Fibroblast of lung (primary cell): ENCODE measurements around the gene CLDN14. TPM values are rescaled to one million over a fixed set of nuclear protein-coding genes. Genes with fewer than 3 reads are reported as not detected.

Source experiments
- DNase-seq, 2 donors: peaks; one replicate each; pipeline versions ENCODE4 v3.0.0 to v3.0.0-alpha.2; 2010; ENCODE audit warnings: low read depth in 2 of 2
- H2AFZ ChIP-seq: 2 replicates; pipeline ENCODE4 v1.5.1; 2012; ENCODE audit warnings: low read length, control low read depth, inconsistent platforms
- H3K27ac ChIP-seq: 2 replicates; pipeline ENCODE4 v1.5.1; 2011; ENCODE audit warnings: low read length, control low read depth; ENCODE audit not compliant: insufficient read depth
- H3K27me3 ChIP-seq: 2 replicates; pipeline ENCODE4 v1.5.1; 2011; ENCODE audit warnings: mild to moderate bottlenecking, low read length; ENCODE audit not compliant: control insufficient read depth, insufficient read depth
- H3K36me3 ChIP-seq: 2 replicates; pipeline ENCODE4 v1.5.1; 2011; ENCODE audit warnings: low read length; ENCODE audit not compliant: control insufficient read depth, insufficient read depth
- H3K4me1 ChIP-seq: 2 replicates; pipeline ENCODE4 v1.5.1; 2011; ENCODE audit warnings: low read length; ENCODE audit not compliant: control insufficient read depth, insufficient read depth; ENCODE audit errors: extremely low read depth
- H3K4me2 ChIP-seq: 2 replicates; pipeline ENCODE4 v1.5.1; 2011; ENCODE audit warnings: low read length, control low read depth; ENCODE audit not compliant: insufficient read depth; ENCODE audit errors: extremely low read depth
- H3K4me3 ChIP-seq, 4 experiments: fragments of 200-600 bp in 1 of 4; sonication (generic) in 1 of 4; replicated peaks in 1 of 4; 2 replicates each; pipeline ENCODE4 v1.5.1; 2011 to 2016; ENCODE audit warnings: low read length in 4 of 4, low read depth in 3 of 4, mild to moderate bottlenecking in 3 of 4, control low read depth in 2 of 4, inconsistent platforms in 1 of 4, mixed read lengths in 1 of 4; ENCODE audit not compliant: insufficient read depth in 1 of 4; ENCODE audit errors: control extremely low read depth in 1 of 4
- H3K79me2 ChIP-seq: 2 replicates; pipeline ENCODE4 v1.5.1; 2012; ENCODE audit warnings: mild to moderate bottlenecking, low read length, inconsistent platforms; ENCODE audit not compliant: control insufficient read depth, insufficient read depth
- H3K9ac ChIP-seq: 2 replicates; pipeline ENCODE4 v1.5.1; 2011; ENCODE audit warnings: mild to moderate bottlenecking, low read length, control low read depth; ENCODE audit not compliant: insufficient read depth
- H3K9me3 ChIP-seq: 2 replicates; pipeline ENCODE4 v1.5.1; 2012; ENCODE audit warnings: low read depth, low read length; ENCODE audit not compliant: control insufficient read depth, insufficient read depth
- H4K20me1 ChIP-seq: 2 replicates; pipeline ENCODE4 v1.5.1; 2011; ENCODE audit warnings: low read length; ENCODE audit not compliant: control insufficient read depth, insufficient read depth; ENCODE audit errors: extremely low read depth
- CTCF ChIP-seq, 2 donors: IDR thresholded peaks in 1 of 2; conservative IDR thresholded peaks in 1 of 2; 1 replicate in 1 of 2; 2 replicates in 1 of 2; pipeline ENCODE4 v1.5.1; 2011 to 2012; ENCODE audit warnings: low read length in 2 of 2, control low read depth in 1 of 2, inconsistent platforms in 1 of 2, low read depth in 1 of 2, mild to moderate bottlenecking in 1 of 2
- EZH2 ChIP-seq: IDR thresholded peaks from 2 replicates; pipeline ENCODE4 v1.5.1; 2012; ENCODE audit warnings: low read length, control low read depth, mild to moderate bottlenecking; ENCODE audit errors: missing control alignments
- polyA plus RNA-seq, 2 donors: library from polyadenylated mRNA; depleted of rRNA in 1 of 2; stranded (reverse) in 1 of 2; unstranded in 1 of 2; fragments of >200 nt; gene quantifications; 2 replicates each; pipeline ENCODE4 v1.2.1, GENCODE V29; 2011 to 2012; ENCODE audit warnings: missing spikeins in 1 of 2
- total RNA-seq: library from RNA; depleted of rRNA; stranded (reverse); fragments of >200 nt; gene quantifications from 2 replicates; pipeline ENCODE4 v1.2.1, GENCODE V29; 2014

CLDN14 gene
- total and polyA plus RNA-seq, 2 donors (not counting 1 experiment from before 2014, with no cell fraction given), result not detected

GRCh38 chr21:36446301-36446700 lies 33.6 kb downstream of the CLDN14 start:
- Histone ChIP-seq H3K27ac (no peak overlapping the region), H3K4me1 (no peaks in the 10 kb centered on the region), H2AFZ (peak overlapping the region; percentile 26), H3K79me2 (no peaks in the 10 kb centered on the region), H4K20me1 (no peaks in the 10 kb centered on the region), H3K4me2 (no peak overlapping the region), H3K9me3 (no peaks in the 10 kb centered on the region), H3K4me3 (no peak overlapping the region), H3K9ac (no peak overlapping the region), H3K27me3 (no peaks in the 10 kb centered on the region), H3K36me3 (no peaks in the 10 kb centered on the region)
- TF ChIP-seq EZH2 (no peak), CTCF (conservative IDR thresholded peaks at IDR 0.05 in 1 of 2, IDR thresholded peaks at IDR 0.05 in 1 of 2; ENCODE audit: low read depth in 1 of 2, low read length in 2 of 2) (no peak)
- DNase-seq, result peak in 1 of 2 donors; percentile 57

GRCh38 chr21:36441715-36442114 lies 38.2 kb downstream of the CLDN14 start:
- no peaks in the 10 kb centered on the region for H3K79me2 ChIP-seq
- no peak overlapping the region for H3K9ac ChIP-seq
- H3K4me3 ChIP-seq, result no peak overlapping the region
- no peaks in the 10 kb centered on the region for H3K4me1 ChIP-seq
- no peaks in the 10 kb centered on the region for H3K9me3 ChIP-seq
- no peak overlapping the region for H2AFZ ChIP-seq
- no peak overlapping the region for H3K4me2 ChIP-seq
- no peaks in the 10 kb centered on the region for H3K27me3 ChIP-seq
- no peak for TF ChIP-seq EZH2
- no peak for TF ChIP-seq CTCF (conservative IDR thresholded peaks at IDR 0.05 in 1 of 2, IDR thresholded peaks at IDR 0.05 in 1 of 2; ENCODE audit: low read depth in 1 of 2, low read length in 2 of 2)
- H3K36me3 ChIP-seq, result no peaks in the 10 kb centered on the region
- no peak for DNase-seq
- no peaks in the 10 kb centered on the region for H4K20me1 ChIP-seq
- no peak overlapping the region for H3K27ac ChIP-seq

- H3K9ac ChIP-seq, result no peak overlapping the region
- H3K9me3 ChIP-seq, result no peaks in the 10 kb centered on the region
- no peak overlapping the region for H2AFZ ChIP-seq
- H3K4me2 ChIP-seq, result no peak overlapping the region
- no peaks in the 10 kb centered on the region for H4K20me1 ChIP-seq
- TF ChIP-seq CTCF (conservative IDR thresholded peaks at IDR 0.05 in 1 of 2, IDR thresholded peaks at IDR 0.05 in 1 of 2; ENCODE audit: low read depth in 1 of 2, low read length in 2 of 2), result no peak
- TF ChIP-seq EZH2, result no peak
- H3K36me3 ChIP-seq, result no peaks in the 10 kb centered on the region
- H3K4me1 ChIP-seq, result no peaks in the 10 kb centered on the region
- peak; percentile 57 to 99 for DNase-seq
- H3K27me3 ChIP-seq, result no peaks in the 10 kb centered on the region
- no peaks in the 10 kb centered on the region for H3K79me2 ChIP-seq
- H3K27ac ChIP-seq, result no peak overlapping the region
- H3K4me3 ChIP-seq, result no peak overlapping the region
Observed at GRCh38 chr21:36437745-36438128, 42.2 kb downstream of the CLDN14 start.
